OCI-LY3 (cell line): ENCODE data around the gene KIT.

Experiments
- EZH2phosphoT487 ChIP-seq: fragments of 200-600 bp; shearing (Covaris generic); IDR thresholded peaks from 2 replicates; pipeline ENCODE4 v1.6.1; 2018; ENCODE audit warnings: antibody characterized with exemption, mixed run types, low read depth
- TF ChIP-seq, protein P1 (sequence below): fragments of 200-600, 300-600 bp; sonication (generic); IDR thresholded peaks from 2 replicates; pipeline ENCODE4 v1.5.1; 2014; ENCODE audit warnings: antibody characterized with exemption, low read length, low read depth

GRCh38 chr4:54614149-54614548 is 43.6 kb upstream of the KIT start:
- TF ChIP-seq, protein P1, sequence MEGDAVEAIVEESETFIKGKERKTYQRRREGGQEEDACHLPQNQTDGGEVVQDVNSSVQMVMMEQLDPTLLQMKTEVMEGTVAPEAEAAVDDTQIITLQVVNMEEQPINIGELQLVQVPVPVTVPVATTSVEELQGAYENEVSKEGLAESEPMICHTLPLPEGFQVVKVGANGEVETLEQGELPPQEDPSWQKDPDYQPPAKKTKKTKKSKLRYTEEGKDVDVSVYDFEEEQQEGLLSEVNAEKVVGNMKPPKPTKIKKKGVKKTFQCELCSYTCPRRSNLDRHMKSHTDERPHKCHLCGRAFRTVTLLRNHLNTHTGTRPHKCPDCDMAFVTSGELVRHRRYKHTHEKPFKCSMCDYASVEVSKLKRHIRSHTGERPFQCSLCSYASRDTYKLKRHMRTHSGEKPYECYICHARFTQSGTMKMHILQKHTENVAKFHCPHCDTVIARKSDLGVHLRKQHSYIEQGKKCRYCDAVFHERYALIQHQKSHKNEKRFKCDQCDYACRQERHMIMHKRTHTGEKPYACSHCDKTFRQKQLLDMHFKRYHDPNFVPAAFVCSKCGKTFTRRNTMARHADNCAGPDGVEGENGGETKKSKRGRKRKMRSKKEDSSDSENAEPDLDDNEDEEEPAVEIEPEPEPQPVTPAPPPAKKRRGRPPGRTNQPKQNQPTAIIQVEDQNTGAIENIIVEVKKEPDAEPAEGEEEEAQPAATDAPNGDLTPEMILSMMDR, result no peak
- no peak for TF ChIP-seq EZH2phosphoT487
